Activated naive CD4-positive, alpha-beta T cell treated with anti-CD3 and anti-CD28 coated beads for 36 hours (primary cell): ENCODE data around the gene C19orf85. TPM values are rescaled to one million over a fixed set of nuclear protein-coding genes. Genes with fewer than 3 reads are reported as not detected.

Experiments
- CTCF ChIA-PET: fragments of 350-600 bp; sonication (Branson Sonifier 250); formaldehyde crosslinking; loops from one replicate; lab custom pipeline; 2021; ENCODE audit warnings: antibody characterized with exemption; lab: Charles Lee
- DNase-seq: peaks from one replicate; pipeline ENCODE4 v3.0.0-alpha.2; 2020
- H3K27ac Mint-ChIP-seq: one replicate; pipeline ENCODE4 v1.8.0; 2021; ENCODE audit warnings: mild to moderate bottlenecking, mixed read lengths
- H3K27me3 Mint-ChIP-seq: one replicate; pipeline ENCODE4 v1.8.0; 2021; ENCODE audit warnings: low read depth, mixed read lengths
- H3K36me3 Mint-ChIP-seq: one replicate; pipeline ENCODE4 v1.8.0; 2021; ENCODE audit warnings: low read depth, mixed read lengths
- H3K4me1 Mint-ChIP-seq: one replicate; pipeline ENCODE4 v1.8.0; 2021; ENCODE audit warnings: low read depth, mixed read lengths
- H3K4me3 Mint-ChIP-seq: one replicate; pipeline ENCODE4 v1.8.0; 2021; ENCODE audit warnings: mild to moderate bottlenecking, moderate library complexity, mixed read lengths
- H3K9me3 Mint-ChIP-seq: one replicate; pipeline ENCODE4 v1.8.0; 2021; ENCODE audit warnings: mixed read lengths
- intact Hi-C: fragments of 100-400 bp; cut with micrococcal nuclease; formaldehyde crosslinking; loops from one replicate; pipeline ENCODE4 v1.15.1; 2023
- total RNA-seq, 2 experiments: library from RNA; stranded (reverse); gene quantifications; one replicate each; pipeline ENCODE4 v1.2.3, GENCODE V29; 2021

Gene C19orf85
- total RNA-seq, 2 experiments from 2014 or later = not detected

DNA sequence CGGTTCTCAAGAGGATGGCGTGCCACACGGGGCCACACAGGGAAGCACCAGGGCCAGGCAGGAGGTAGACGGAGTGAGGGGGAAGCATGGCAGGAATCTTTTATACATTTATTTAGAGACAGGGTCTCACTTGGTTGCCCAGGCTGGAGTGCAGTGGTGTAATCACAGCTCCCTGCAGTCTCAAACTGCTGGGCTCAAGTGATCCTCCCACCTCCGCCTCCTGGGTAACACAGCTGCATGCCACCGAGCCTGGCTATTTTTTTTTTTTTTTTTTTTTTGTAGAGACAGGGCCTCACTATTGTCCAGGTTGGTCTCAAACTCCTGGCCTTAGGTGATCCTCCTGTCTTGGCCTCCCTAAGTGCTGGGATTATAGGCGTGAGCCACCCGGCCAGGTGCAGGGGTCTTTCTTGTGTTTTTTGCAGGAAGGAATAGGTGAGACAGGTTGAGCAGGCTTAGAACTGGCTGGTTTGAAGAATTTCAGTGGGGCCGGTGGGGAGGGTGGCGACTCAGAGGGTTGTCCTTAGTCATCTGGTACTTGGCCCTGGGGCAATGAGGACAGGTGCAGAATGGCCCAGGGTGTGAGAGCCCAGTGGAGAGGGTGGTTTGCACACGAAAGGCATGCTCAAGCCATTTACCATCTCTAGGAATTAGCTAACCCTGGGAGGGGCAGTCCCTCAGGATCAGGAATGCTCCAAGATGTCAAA is 31.2 kb upstream of the C19orf85 start:
- intact Hi-C loops = no loop called here
- CTCF ChIA-PET = interaction anchor here (0.6 to 1.2 kb wide), 3 partner anchors 8 to 354 kb away, joined by 3 to 4 read pairs (median 3); no protein-coding TSS in a partner anchor
- no peak overlapping the region for H3K27ac Mint-ChIP-seq

DNA sequence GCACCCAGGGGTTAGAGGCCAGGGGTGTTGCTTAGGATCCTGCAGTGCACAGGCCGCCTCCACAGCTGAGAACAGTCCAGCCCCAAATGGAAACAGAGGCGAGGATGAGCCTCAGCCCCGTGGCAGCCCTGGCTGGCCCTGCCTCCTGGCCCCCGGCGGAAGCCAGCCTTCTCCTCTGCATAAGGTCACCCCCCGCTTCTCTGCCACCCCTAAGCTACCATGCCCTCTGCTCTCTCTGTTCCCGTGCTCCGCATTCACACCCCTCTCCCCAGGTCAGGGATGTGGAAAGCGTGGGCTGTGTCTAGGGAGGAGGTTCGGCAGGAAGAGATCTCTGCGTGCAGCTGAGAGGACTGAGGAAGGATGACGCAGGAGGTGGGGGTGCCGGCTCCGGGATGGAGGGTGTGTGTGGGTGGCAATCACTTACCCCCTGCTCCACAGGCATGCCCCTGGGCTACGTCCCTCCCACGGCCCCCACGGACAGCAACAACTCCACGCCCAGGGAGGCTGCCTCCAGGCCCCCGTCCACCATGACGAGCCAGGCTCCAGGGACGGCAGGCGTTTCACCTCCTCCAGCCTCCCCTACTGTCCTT is 29.7 kb upstream of the C19orf85 start:
- CTCF ChIA-PET = interaction anchor here (0.6 to 1.0 kb wide), 3 partner anchors 9 to 281 kb away, joined by 3 to 6 read pairs (median 3); no protein-coding TSS in a partner anchor
- Mint-ChIP-seq H3K4me3 (no peak overlapping the region), H3K27ac (no peak overlapping the region), H3K4me1 (no peaks in the 10 kb centered on the region), H3K36me3 (no peaks in the 10 kb centered on the region), H3K27me3 (peaks cover 5% of the 10 kb centered on the region), H3K9me3 (no peaks in the 10 kb centered on the region)
- no peak for DNase-seq
- intact Hi-C loops = no loop called here

More for the DNA sequence above, 31.2 kb upstream of the C19orf85 start:
- no peak for DNase-seq
- no peaks in the 10 kb centered on the region for H3K4me1 Mint-ChIP-seq
- H3K36me3 Mint-ChIP-seq = no peaks in the 10 kb centered on the region
- H3K27me3 Mint-ChIP-seq = peaks cover 5% of the 10 kb centered on the region
- no peaks in the 10 kb centered on the region for H3K9me3 Mint-ChIP-seq
- H3K4me3 Mint-ChIP-seq = no peak overlapping the region

DNA sequence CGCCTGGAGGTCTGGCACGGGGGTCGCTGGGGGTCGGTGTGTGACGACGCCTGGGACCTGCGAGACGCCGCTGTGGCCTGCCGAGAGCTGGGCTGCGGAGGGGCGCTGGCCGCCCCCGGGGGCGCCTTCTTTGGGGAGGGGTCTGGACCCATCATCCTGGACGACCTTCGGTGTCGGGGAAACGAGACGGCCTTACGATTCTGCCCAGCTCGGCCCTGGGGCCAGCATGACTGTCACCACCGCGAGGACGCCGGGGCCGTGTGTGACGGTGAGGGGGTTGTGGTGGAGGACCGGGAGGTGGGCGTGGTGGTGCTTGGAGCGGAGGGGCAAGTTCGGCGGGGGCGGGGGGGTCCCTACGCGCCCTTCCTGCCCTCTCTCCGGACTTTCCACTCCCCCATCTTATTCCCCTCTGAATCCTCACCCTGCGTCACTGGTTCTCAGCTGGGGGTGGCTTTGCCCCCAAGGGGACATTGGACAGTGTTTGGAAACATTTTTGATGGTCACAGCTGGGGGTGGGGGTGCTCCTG is 29.2 kb upstream of the C19orf85 start:
- CTCF ChIA-PET = interaction anchor here (1.0 kb wide), 1 partner anchor 10 kb away, joined by 3 read pairs; no protein-coding TSS in a partner anchor
- H3K27me3 Mint-ChIP-seq = peaks cover 5% of the 10 kb centered on the region
- no peaks in the 10 kb centered on the region for H3K9me3 Mint-ChIP-seq
- no peaks in the 10 kb centered on the region for H3K4me1 Mint-ChIP-seq
- intact Hi-C loops = no loop called here
- H3K36me3 Mint-ChIP-seq = no peaks in the 10 kb centered on the region
- no peak for DNase-seq
- no peak overlapping the region for H3K4me3 Mint-ChIP-seq
- no peak overlapping the region for H3K27ac Mint-ChIP-seq

DNA sequence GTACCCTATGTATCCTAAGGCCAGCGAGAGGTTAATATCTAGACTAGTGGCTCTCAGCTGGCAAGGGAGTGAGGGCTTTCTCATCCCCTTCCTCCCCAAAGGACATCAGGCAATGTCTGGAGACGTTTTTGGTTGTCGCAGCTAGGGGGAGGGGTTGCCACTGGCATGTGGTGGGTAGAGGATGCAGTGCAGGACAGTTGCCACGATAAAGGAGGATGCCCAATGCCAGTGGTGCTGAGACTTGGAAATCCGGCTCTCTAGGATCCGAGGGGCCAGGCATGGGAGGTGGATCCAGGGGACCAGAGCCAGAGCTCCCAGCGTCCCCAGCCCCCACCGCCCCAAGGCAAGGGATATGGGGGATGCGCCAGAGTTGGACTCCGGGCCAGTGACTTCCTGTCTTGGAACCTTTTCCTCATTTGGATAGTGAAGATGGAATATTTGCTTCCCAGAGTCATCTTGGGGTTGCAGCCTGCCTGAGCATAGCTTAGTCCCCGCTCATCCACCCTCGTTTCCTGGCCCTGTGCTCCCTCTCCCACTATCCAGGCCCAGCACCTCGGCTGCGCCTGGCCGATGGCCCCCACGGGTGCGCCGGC is 28.6 kb upstream of the C19orf85 start:
- H3K9me3 Mint-ChIP-seq = no peaks in the 10 kb centered on the region
- CTCF ChIA-PET = interaction anchor here (1.0 kb wide), 1 partner anchor 10 kb away, joined by 3 read pairs; no protein-coding TSS in a partner anchor
- H3K27ac Mint-ChIP-seq = no peak overlapping the region
- H3K4me1 Mint-ChIP-seq = no peaks in the 10 kb centered on the region
- H3K4me3 Mint-ChIP-seq = no peak overlapping the region
- no peak for DNase-seq
- intact Hi-C loops = no loop called here
- no peaks in the 10 kb centered on the region for H3K36me3 Mint-ChIP-seq
- peaks cover 5% of the 10 kb centered on the region for H3K27me3 Mint-ChIP-seq

DNA sequence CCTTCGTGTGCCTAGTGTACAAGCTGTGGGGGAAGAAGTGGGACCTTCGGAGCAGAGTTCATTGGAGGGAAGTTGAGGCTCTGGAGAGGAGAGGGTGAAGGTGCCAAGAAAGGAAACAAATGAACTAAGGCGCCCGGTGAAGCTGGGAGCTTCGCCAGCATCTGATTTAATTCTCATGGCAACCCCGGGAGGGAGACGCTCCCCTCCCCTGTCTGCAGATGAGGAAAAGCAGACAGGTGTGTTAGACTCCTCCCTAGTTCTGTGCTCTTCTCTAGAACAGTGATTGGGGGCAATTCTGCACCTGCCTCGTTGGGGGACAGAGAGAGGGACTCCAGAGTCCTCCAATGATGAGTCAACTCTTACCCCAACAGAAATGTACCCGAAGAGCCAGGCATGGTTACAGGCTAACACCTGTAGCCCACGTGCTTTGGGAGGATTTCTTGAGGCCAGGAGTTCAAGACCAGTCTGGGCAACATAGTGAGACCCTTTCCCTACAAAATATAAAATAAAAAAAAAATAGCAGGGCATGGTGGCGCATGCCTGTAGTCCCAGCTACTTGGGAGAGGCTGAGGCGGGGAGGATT is 27.9 kb upstream of the C19orf85 start:
- Mint-ChIP-seq H3K4me3 (no peak overlapping the region), H3K9me3 (no peaks in the 10 kb centered on the region), H3K4me1 (peaks cover 4% of the 10 kb centered on the region), H3K27ac (no peak overlapping the region), H3K27me3 (peaks cover 5% of the 10 kb centered on the region), H3K36me3 (no peaks in the 10 kb centered on the region)
- no peak for DNase-seq
- intact Hi-C loops = no loop called here
- CTCF ChIA-PET = interaction anchor here (0.6 kb wide), 1 partner anchor 761 kb away, joined by 5 read pairs; no protein-coding TSS in a partner anchor

DNA sequence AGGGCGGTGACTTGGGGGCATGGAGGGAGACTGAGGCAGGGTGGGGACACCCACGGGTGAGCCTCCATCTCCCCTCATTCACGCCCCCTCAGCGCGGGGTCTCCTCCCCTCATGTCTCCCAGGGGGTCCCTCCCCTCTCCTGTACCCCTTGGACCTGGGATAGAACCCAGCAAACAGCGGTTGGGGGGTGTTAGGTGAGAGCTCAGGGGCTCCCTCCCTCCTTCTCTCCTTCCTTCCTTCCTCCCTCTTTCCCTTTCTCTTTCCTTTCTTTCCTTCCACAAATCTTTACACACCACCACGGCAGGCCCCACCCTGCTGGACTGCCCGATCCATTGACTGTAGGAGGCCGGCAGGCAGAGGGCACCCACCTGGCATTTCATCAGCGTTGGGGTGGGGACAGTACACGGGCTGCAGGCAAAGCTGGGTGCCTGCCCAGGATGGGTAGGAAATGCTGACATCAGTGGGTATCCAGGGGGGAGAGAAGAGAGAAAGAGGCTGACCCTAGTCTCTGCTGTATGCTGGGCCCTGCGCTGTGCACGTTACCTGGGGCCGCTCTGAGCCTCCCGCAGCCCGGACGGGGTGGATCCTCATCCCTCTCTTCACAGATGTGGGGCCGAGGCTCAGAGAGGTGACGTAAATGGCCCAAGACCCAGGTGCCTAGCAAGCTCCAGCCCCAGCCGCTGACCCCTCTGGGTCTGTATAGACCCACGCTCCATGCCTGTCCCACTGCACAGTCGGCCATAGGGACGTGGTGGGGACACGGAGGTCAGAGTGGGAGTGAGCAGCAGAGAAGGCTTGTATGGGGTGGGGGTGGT is 27.2 kb upstream of the C19orf85 start:
- peaks cover 5% of the 10 kb centered on the region for H3K27me3 Mint-ChIP-seq
- H3K9me3 Mint-ChIP-seq = no peaks in the 10 kb centered on the region
- no peak overlapping the region for H3K27ac Mint-ChIP-seq
- peaks cover 10% of the 10 kb centered on the region for H3K4me1 Mint-ChIP-seq
- DNase-seq = no peak
- intact Hi-C loops = no loop called here
- H3K36me3 Mint-ChIP-seq = no peaks in the 10 kb centered on the region
- no peak overlapping the region for H3K4me3 Mint-ChIP-seq
- CTCF ChIA-PET = interaction anchor here (0.6 kb wide), 1 partner anchor 762 kb away, joined by 5 read pairs; no protein-coding TSS in a partner anchor

DNA sequence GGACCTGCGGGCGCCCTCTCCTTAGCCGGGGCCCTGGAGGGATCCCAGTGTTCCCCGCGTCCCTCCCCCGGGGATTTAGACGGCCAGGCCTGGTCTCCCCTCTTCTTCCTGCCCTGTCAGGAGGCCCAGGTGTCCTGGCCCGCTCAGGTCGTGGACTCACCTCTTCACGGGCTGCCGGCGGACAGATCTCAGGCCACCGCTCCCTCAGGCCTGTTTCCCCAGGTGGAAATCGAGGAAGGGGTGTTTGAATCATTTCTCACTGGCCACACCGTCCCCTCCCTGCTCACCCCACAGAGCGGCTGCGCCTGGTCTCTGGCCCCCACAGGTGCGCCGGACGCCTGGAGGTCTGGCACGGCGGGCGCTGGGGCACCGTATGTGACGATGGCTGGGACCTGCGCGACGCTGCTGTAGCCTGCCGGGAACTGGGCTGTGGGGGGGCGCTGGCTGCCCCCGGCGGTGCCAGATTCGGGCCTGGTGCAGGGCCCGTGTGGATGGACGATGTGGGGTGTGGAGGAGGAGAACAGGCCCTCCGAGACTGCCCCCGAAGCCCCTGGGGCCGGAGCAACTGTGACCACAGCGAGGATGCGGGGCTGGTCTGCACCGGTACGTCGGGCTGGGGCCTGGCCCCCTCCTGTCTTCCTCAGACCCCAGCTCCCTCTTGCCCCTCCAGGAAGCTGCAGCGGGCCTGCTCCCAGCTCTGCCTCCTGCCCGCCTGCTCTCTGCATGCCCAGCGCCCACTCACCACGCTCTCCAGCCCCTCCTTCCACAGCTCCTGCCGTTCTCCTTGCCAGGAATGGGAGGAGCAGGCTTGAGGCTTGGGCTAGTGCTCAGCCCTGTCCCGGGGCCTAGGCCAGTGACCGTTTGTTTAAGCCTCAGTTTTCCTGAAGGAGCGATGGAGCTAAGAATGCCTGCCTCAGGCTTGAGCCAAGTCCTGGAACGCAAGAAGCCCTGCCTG is 26.2 kb upstream of the C19orf85 start:
- DNase-seq = no peak
- Mint-ChIP-seq H3K27ac (no peak overlapping the region), H3K36me3 (no peaks in the 10 kb centered on the region), H3K27me3 (peaks cover 8% of the 10 kb centered on the region), H3K9me3 (no peaks in the 10 kb centered on the region), H3K4me3 (no peak overlapping the region), H3K4me1 (peaks cover 15% of the 10 kb centered on the region)
- CTCF ChIA-PET = interaction anchor here (0.6 to 1.1 kb wide), 2 partner anchors 24 to 198 kb away, joined by 5 to 7 read pairs; no protein-coding TSS in a partner anchor
- intact Hi-C loops = no loop called here

DNA sequence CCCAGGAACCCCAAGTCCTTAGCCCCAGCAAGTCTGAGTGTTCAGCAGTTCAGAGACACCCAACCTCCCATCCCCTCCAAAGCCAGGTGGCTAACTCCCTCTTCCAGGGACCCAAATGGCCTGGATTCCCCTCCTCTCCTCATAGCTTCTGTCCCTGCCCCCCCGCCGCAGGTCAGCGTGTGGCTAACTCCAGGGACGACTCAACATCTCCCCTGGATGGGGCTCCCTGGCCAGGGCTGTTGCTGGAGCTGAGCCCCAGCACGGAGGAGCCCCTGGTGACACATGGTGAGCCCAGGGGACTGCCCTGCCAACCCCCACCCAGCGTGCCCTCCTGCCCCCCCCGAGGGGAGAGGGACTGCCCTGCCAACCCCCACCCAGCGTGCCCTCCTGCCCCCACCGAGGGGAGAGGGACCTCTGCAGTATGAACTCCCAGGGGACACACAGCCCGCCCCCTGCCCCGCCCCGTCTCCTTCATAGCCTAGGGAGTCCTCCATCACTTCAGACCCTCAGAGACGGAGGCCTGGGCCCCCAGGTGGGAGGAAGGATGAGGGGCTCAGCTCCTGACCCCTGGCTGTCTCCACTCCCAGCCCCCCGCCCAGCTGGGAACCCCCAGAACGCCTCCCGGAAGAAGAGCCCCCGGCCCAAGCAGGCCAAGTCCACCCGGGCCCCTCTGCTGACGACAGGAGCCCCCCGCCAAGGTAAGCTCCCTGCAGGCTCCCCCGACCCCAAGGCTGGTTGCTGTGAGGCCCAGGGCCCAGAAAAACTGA is 25.3 kb upstream of the C19orf85 start:
- Mint-ChIP-seq H3K9me3 (no peaks in the 10 kb centered on the region), H3K27ac (no peak overlapping the region), H3K4me1 (peaks cover 17% of the 10 kb centered on the region), H3K4me3 (no peak overlapping the region), H3K27me3 (peaks cover 8% of the 10 kb centered on the region), H3K36me3 (no peaks in the 10 kb centered on the region)
- intact Hi-C loops = no loop called here
- CTCF ChIA-PET = interaction anchor here (1.1 to 3.7 kb wide), 2 partner anchors 14 to 23 kb away, joined by 5 to 16 read pairs; no protein-coding TSS in a partner anchor
- no peak for DNase-seq

DNA sequence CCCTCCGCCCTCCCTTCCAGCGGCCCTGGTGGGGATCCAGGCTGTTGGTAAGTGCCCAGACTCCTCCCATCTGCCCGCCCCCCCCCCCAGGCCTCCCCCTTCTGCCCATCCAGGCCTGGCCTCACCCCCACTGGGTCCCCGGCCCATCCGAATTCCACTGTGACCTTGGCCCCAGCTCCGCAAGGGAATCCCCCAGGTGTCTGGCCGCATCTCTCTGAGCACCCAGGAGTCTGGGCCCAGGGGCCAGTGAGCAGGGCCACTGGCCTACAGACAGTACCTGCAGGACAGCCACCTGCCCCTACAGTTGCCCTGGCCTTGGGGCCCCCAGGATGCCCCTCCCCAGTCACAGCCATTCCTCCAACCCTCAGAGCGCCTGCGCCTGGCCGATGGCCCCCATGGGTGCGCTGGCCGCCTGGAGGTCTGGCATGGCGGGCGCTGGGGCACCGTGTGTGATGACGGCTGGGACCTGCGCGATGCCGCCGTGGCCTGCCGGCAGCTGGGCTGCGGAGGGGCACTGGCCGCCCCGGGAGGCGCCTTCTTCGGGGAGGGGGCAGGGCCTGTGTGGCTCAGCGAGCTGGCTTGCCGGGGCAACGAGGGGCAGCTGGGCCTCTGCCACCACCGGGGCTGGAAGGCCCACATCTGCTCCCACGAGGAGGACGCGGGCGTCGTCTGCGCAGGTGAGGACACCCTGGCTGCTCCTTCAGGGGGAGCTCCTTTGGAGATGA is 24.6 kb upstream of the C19orf85 start:
- CTCF ChIA-PET = interaction anchor here (1.1 to 3.7 kb wide), 2 partner anchors 15 to 22 kb away, joined by 5 to 16 read pairs; no protein-coding TSS in a partner anchor
- Mint-ChIP-seq H3K9me3 (no peaks in the 10 kb centered on the region), H3K4me1 (peaks cover 17% of the 10 kb centered on the region), H3K4me3 (no peak overlapping the region), H3K36me3 (no peaks in the 10 kb centered on the region), H3K27ac (no peak overlapping the region), H3K27me3 (peaks cover 8% of the 10 kb centered on the region)
- intact Hi-C loops = no loop called here
- no peak for DNase-seq
